SU-DHL-6 (cell line): ENCODE results near the gene PBRM1.

Source experiments
- CTCF ChIP-seq: fragments of 200-600 bp; sonication (generic); IDR thresholded peaks from one replicate; pipeline ENCODE4 v1.5.1; 2017; ENCODE audit warnings: antibody characterized with exemption, mild to moderate bottlenecking, low read length, moderate library complexity; ENCODE audit not compliant: insufficient read depth, poor library complexity, severe bottlenecking
- EZH2phosphoT487 ChIP-seq: fragments of 200-600 bp; sonication (generic), shearing (Covaris generic); conservative IDR thresholded peaks from 2 replicates; pipeline ENCODE4 v1.6.1; 2018; ENCODE audit warnings: mild to moderate bottlenecking, antibody characterized with exemption, low read length, moderate library complexity, mixed read lengths

DNA sequence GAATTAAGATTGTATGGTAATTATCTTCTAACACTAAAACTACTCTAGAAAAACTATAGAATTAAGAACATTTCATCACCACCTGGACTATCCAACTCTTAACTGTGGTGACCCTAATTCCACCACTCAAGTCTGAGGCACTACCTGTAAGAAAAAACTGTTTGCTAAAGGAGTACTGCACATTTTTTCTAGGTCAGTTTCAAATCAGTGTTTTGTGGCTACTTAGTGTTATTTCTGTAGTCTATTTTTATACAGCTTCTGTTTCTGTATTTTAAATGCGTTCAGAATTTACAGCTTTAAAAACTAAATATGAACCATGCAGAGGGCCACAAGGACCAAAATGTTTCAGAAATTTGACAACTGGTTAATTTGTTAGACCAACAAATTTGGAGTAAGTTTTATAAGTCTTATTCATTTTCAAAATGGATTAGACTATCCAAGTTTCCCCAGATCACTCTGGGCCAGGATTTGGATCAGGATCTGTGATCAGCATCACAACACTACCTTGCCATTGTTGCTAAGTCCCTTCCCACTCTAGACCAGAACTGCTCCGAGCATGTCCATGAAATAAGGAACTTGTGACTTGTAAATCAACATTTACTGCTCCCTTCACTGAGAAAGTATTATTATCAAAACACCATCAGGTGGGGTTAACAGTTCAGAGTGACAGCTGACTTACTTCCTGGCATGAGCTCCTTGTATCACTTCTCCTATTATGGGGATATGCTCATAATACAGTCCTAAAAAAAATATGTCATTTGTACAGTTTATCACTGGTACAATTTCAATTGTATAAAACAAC, 11.3 kb upstream of the PBRM1 start:
- TF ChIP-seq CTCF = no peak
- TF ChIP-seq EZH2phosphoT487 = no peak
